ENCODE data around the gene GGTA1. TPM values are rescaled to one million over a fixed set of nuclear protein-coding genes. Genes with fewer than 3 reads are reported as not detected.
A peak's percentile ranks its signal among the peaks of the same experiment; 100 is the strongest.
"Not testable (repeated sequence)": the region's sequence is repeated elsewhere in the genome, so short reads cannot be mapped to it uniquely, and the experiment has no call there.

Gene GGTA1
- total and polyA plus RNA-seq, 8 donors = 4.8 to 10.2 (median 7.4) TPM

- H3K27me3 ChIP-seq = no peaks in the 10 kb centered on the region
- H3K4me3 ChIP-seq = no peak overlapping the region
- no peaks in the 10 kb centered on the region for H3K9me3 ChIP-seq
- no peak overlapping the region for H3K27ac ChIP-seq
- H3K36me3 ChIP-seq = no peaks in the 10 kb centered on the region
- DNase-seq = peak in 1 of 4 donors; percentile 39
- peak; percentile 86 for ATAC-seq
- peaks cover 0 to 11% of the 10 kb centered on the region in 2 donors for H3K4me1 ChIP-seq
- TF ChIP-seq CTCF (IDR thresholded peaks at IDR 0.05) = peak; percentile 64 to 67
- intact Hi-C loops (cut with DNase I) = no loop called here
Observed at GRCh38 chr9:121463026-121463807, 36.4 kb downstream of the GGTA1 start.

- H3K27ac ChIP-seq = no peak overlapping the region
- H3K36me3 ChIP-seq = no peaks in the 10 kb centered on the region
- no peak for DNase-seq
- TF ChIP-seq CTCF (IDR thresholded peaks at IDR 0.05) = no peak
- intact Hi-C loops (cut with DNase I) = no loop called here
- no peak overlapping the region for H3K4me3 ChIP-seq
- ATAC-seq = no peak
- H3K4me1 ChIP-seq = peaks cover 0 to 11% of the 10 kb centered on the region in 2 donors
- no peaks in the 10 kb centered on the region for H3K9me3 ChIP-seq
- no peaks in the 10 kb centered on the region for H3K27me3 ChIP-seq
Observed at GRCh38 chr9:121459513-121459912, 40.1 kb downstream of the GGTA1 start.

GRCh38 chr9:121458449-121458848 lies 41.2 kb downstream of the GGTA1 start:
- H3K27ac ChIP-seq; intact Hi-C loops (cut with DNase I); ATAC-seq; H3K4me3 ChIP-seq; H3K36me3 ChIP-seq; H3K27me3 ChIP-seq; DNase-seq; H3K4me1 ChIP-seq; H3K9me3 ChIP-seq: not testable (repeated sequence)

GRCh38 chr9:121455527-121456239 lies 44.0 kb downstream of the GGTA1 start:
- intact Hi-C loops (cut with DNase I) = no loop called here

DNA sequence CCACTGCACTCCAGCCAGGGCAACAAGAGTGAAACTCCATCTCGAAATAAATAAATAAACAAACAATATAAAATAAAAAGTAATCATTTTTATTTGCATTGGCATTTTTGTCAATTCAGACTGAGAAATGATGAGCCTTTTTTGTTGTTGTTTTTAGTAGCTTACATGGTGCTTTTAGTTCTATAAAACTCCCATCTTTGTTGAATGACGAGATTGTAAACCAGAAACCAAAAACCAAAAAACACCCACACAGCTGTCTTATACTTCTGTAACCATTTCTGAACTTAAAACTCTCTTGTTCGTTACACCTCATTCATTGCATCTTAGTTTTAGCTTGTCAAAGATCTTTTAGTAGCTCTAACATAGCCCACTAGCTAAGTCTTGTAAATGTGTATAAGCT lies 44.7 kb downstream of the GGTA1 start:
- DNase-seq = no peak
- Histone ChIP-seq H3K4me1 (peaks cover 0 to 4% of the 10 kb centered on the region in 2 donors), H3K36me3 (no peaks in the 10 kb centered on the region), H3K27ac (no peak overlapping the region), H3K27me3 (no peaks in the 10 kb centered on the region), H3K9me3 (no peaks in the 10 kb centered on the region), H3K4me3 (no peak overlapping the region)
- ATAC-seq = no peak
- intact Hi-C loops (cut with DNase I) = no loop called here
- TF ChIP-seq CTCF (IDR thresholded peaks at IDR 0.05) = no peak

More at GRCh38 chr9:121455527-121456239, 44.0 kb downstream of the GGTA1 start:
- no peak for DNase-seq
- no peak overlapping the region for H3K4me3 ChIP-seq
- no peaks in the 10 kb centered on the region for H3K9me3 ChIP-seq
- H3K36me3 ChIP-seq = no peaks in the 10 kb centered on the region
- H3K27me3 ChIP-seq = no peaks in the 10 kb centered on the region
- peaks cover 0 to 4% of the 10 kb centered on the region in 2 donors for H3K4me1 ChIP-seq
- no peak for ATAC-seq
- no peak overlapping the region for H3K27ac ChIP-seq
- TF ChIP-seq CTCF (IDR thresholded peaks at IDR 0.05) = no peak

All from left lung (tissue), 10 donors.